Activated CD8-positive, alpha-beta memory T cell treated with anti-CD3 and anti-CD28 coated beads, Interleukin-2, amount 50 U/mL, for 24 hours (primary cell): Measurements from ENCODE around the gene ITPRIP.

Experiments
- DNase-seq: peaks from one replicate; pipeline ENCODE4 v3.0.0-alpha.2; 2020; ENCODE audit errors: extremely low read depth

Gene ITPRIP

DNA sequence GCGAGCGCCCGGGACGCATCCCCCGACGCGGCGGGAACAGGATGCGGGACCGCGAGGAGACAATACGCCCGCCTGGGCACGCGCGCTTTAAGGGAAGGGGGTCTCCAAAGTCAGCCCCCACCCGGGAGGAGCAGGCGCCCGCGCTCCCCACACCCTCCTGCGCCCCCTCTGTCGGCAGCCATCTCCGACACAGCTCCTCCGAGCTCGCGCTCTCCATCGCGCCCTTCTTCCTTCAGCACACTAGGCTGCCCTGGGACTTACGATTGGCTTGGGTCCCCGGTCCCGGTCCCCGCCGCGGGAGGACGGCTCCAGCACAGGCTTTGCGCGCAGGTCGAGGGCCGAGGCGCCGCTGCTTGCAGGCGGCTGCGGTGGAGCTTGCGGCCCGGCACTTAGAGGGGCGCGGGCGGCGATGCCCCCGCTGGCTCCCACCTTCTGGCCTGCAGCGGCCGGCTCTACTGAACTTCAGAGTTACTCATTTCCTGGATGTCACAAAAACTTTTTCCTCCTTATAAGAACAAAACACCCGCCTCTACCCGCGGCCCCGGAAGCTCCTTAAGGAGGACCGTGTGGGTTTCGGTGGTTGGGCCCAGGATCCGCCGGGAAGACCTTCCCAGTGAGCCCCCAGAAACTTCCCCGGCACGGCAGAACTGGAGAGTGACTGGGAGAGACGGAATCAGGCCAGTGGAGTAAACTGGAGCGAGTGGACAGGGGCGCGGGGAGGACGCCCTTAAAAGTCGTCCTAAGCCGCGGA, at the start of gene ITPRIP:
TSS of gene ITPRIP (minus strand) at position 481 of the 751 bp plus-strand sequence. CDS start 22,414 bp downstream, outside the sequence.
- peak; percentile 32 for DNase-seq

- no peak for DNase-seq
Measured at GRCh38 chr10:104387130-104387888, 49.0 kb upstream of the ITPRIP start.

GRCh38 chr10:104380336-104380735, 42.1 kb upstream of the ITPRIP start:
- no peak for DNase-seq

DNA sequence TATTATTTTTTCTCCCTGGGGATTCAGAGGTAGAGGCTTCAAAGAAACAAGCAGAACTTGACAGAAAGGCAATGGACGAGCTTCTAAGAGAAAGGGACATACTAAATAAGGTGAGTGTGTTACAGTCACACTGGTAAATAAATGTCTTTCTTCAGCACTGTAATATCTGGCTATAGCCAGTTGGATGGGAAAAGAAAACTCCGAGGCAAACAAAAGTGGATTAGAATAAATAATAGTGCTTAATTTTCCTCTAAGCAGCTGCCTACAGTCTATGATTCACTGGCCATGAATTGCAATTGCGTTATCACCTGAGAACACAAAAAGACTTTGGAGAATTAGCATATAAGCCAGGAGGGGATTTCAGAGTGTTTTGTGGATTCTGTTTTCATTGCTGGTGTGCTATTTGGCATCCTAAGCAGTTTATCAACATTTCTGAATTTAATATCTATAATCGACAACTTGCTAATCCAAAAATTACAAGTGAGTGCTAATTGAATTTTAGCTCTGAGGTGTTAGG, 38.6 kb upstream of the ITPRIP start:
- DNase-seq: no peak

- no peak for DNase-seq
Measured at GRCh38 chr10:104374591-104374990, 36.3 kb upstream of the ITPRIP start.

DNA sequence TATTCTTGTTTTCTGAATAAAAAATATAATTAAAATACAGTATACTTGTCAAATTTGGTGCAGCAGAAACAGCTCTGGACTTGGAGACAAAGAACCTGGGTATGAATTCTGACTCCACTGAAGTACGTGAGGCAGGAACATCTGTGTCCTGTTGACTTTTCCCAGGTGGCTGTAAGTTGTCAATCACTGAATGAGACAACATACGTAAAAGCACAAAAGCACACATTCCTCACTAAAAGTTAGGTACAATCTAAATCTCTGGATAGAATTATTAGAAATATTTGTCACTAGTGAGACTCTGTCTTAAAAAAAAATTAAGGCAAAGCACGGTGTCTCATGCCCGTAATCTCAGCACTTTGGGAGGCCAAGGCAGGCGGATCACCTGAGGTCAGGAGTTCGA, 33.5 kb upstream of the ITPRIP start:
- DNase-seq: no peak

- DNase-seq: no peak
Measured at GRCh38 chr10:104368381-104368780, 30.1 kb upstream of the ITPRIP start.

GRCh38 chr10:104367904-104368303, 29.6 kb upstream of the ITPRIP start:
- DNase-seq: no peak

GRCh38 chr10:104359811-104360210, 21.5 kb upstream of the ITPRIP start:
- DNase-seq: no peak

DNA sequence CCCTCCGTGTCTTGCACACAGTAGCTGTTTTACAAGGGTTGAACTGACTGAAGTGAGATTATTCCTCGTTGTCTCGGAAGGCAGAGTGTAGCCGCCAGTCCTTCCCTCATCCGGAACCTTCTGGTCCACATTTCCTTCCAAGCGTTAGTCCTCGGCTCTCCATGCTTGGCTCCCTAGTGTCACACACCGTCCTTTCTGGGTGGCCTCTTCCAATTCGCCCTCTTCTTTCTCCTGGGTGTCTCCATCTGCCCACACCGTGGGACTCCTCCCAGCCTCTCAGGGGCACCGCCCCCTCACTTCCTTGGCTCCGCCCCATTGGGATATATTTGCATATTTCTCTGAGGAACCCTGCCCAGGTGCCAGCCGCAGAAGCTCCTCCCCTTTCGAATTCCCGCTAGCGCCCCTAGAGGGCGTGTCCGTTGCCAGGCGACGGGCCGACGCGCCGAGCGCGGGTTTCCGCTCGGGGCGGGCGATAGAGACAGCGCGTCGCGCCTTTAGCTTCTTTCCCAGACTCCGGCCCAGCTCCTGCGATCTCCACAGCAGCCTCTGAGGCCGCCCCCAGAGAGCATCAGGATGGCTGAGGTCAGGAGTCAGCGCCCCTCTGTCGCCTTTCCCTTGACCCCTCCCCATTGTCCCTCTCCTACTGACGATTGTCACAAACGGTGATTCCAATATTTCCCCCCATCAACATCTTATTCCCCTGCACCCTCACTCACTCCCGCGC, 15.2 kb upstream of the ITPRIP start, which contains the start of gene CFAP58:
TSS of gene CFAP58 (plus strand) at position 509 of the 724 bp plus-strand sequence. CDS start at position 574, 65 bp downstream.
- DNase-seq: peak; percentile 66

DNA sequence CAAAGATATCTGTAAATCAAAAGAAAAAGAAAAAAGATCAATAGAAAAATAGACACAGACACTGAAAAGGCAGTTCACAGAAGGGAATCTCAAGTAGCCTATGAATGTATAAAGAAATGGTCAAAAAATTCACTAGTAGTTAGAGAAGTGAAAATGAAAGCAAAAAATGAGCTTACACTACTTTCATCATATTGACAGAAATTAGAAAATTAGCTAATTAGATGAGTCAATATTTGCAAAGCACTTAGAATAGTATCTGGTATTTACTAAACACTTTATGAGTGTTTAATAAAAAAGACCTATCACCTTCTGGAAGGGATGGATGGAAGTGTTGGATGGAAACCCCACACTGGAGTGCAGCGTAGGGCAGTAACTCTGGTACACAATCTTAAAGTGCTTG, 13.7 kb upstream of the ITPRIP start:
- DNase-seq: no peak

DNA sequence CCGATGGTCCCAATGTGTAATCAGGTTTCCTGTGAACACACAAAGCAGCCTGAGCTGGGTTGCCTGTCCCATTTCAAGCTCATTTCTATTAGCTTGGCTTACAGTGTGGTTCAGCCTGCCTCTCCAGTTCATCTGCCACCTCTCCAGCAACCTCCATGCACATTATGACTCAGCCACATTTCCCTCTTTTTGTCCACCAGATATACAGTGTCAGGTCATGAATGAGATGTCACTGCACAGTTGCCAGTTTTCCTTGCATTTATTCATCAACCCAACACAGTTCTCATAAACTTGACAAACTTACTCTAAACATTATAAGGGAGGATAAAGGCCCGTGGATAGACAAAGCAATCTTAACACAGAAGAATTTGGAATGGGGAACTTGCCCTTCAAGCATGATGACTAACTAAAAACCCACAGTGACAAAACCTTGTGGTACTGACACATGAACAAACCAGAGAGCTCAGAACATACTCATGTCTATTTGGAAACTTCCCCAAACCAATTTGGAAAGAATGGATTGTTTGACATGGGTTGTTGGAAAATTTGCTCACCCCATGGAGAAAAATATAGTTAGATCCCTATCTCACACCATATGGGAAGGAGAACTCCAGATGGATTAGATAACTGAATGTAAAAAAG, 12.9 kb upstream of the ITPRIP start:
- no peak for DNase-seq

DNA sequence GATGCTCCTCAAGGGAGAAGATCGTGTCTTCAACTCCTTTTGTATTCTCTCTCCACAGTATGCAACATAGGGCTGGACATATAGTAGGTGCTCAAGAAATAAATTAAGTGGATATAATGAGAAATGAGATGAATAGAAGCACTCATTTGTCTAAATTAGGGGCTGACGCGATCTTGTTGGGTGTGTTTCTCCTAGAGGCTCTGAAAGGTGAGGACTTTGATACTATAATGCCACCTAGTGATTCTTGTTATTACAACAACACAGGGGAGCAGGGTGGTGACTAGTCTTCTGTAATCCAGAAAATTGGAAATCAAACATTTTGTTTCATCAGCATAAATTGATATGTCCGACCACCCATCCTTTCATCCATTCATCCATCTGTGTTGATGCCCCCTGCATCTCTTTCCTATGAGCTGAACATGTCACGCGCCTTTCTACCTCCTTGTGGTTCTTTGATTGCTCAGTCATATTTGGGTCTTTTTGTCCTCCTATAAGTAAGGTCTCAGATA, 11.9 kb upstream of the ITPRIP start:
- DNase-seq: no peak

DNA sequence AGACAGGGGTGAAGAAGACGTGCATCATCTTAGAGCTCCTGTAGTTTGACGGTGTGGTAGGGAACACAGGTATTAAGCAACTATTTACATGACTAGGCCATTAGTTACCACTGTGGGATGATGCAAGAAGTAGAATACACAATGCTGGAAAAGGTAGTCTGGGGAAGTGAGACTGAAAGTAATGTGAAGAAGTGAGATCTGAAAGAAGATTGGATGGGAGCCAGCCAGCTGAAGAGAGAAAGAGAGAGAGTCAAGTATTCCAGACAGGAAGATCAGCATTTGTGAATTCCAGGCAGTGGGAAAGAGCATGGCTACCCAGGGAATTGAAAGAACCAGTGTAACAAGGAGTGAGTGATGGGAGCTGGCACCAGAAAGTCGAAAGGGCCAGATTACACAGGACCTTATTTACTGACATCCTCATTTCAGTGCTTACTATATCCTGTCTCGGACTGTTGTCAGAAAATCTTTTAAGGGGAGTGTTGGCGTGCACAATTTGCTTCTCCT, 11.4 kb upstream of the ITPRIP start:
- no peak for DNase-seq

GRCh38 chr10:104348601-104349000, 10.3 kb upstream of the ITPRIP start:
- DNase-seq: no peak

DNA sequence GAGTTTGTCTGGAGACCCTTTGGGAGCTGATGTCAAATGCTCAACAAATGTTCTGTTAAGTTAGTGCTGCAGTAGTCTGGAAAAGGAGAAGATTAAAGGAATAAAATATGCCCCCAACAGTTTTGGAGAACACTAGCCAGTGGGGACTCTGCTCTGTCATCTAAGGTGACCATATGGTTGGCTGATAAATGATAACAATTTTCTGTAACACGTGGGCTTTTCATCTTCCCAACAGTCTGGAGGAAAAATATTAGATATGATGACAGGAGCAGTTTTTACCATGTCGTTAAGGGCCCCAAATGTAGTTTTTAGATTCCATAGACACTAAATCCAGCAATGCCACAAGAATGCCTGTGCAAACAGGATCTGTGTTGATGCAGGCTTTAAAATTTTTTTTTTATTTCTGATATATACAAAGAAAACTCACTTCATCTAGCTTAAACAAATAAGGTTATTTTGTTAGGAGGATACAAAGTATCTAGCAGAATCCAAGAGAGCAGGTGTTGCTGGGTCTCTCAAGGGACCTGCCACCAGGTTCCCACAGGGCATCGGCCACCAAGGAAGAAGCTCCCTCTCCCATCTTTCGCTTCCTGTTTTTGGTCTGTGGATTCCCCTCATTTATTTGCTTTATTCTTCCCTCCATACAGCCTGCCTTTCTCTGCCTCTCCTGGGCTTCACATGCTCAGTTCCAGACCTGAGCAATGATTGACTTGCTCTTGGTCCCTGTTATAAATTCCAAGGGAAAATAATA, 9.2 kb upstream of the ITPRIP start:
- DNase-seq: no peak

GRCh38 chr10:104345941-104346340, 7.7 kb upstream of the ITPRIP start:
- no peak for DNase-seq

DNA sequence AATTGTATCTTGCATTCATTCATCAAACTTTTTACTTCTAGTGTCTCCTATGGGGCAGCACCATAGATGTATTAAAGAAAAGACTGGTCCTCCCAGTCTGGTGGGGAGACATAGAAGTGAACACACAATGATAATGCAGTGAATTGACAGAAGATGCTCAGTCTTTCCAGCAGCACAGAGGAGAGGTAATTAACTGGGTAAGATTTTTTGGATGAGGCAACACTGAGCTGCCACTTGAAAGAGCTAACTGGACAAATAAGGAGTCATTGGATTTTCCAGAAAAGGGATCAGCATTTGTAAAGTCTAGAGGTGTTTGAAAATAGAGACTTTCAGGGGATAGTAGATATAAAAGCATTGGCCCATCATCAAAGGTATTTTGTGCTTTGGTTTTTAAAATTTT, 7.2 kb upstream of the ITPRIP start:
- DNase-seq: no peak

- no peak for DNase-seq
Measured at GRCh38 chr10:104344219-104344618, 6.0 kb upstream of the ITPRIP start.

- no peak for DNase-seq
Measured at GRCh38 chr10:104342941-104343411, 4.7 kb upstream of the ITPRIP start.
